T-helper 17 cell (primary cell): Measurements from ENCODE around the gene ATG2A. TPM values are rescaled to one million over a fixed set of nuclear protein-coding genes. Genes with fewer than 3 reads are reported as not detected.

Experiments
- ATAC-seq: fragments of 150-1000 bp; cut with Tn5 transposase; 2 replicates; pipeline ENCODE4 v1.10.0; 2021; ENCODE audit warnings: mild to moderate bottlenecking, moderate library complexity
- DNase-seq, 3 donors: peaks; one replicate each; pipeline versions ENCODE4 v3.0.0 to v3.0.0-alpha.2; 2020 to 2021
- H3K9me3 ChIP-seq: one replicate; pipeline ENCODE4 v1.7.0; 2013; ENCODE audit warnings: low read length, mild to moderate bottlenecking; ENCODE audit not compliant: control insufficient read depth, poor library complexity, severe bottlenecking
- H3K27ac Mint-ChIP-seq: one replicate; pipeline ENCODE4 v1.8.0; 2022; ENCODE audit warnings: mild to moderate bottlenecking, moderate library complexity, mixed read lengths
- H3K27me3 Mint-ChIP-seq: one replicate; pipeline ENCODE4 v1.8.0; 2022; ENCODE audit warnings: mixed read lengths
- H3K36me3 Mint-ChIP-seq: one replicate; pipeline ENCODE4 v1.8.0; 2022; ENCODE audit warnings: low read depth, mixed read lengths
- H3K4me1 Mint-ChIP-seq: one replicate; pipeline ENCODE4 v1.8.0; 2022; ENCODE audit warnings: mild to moderate bottlenecking, mixed read lengths
- H3K4me3 Mint-ChIP-seq: one replicate; pipeline ENCODE4 v1.8.0; 2022; ENCODE audit warnings: mild to moderate bottlenecking, moderate library complexity, mixed read lengths
- total RNA-seq, 4 donors: library from RNA in 2 of 4; stranded (reverse) in 2 of 4; gene quantifications; one replicate each; pipeline ENCODE4 v1.2.3 and lab custom pipeline; 2022 to 2026

The ATG2A gene
- total RNA-seq, 2 donors from 2014 or later = 161 to 226 TPM

DNA sequence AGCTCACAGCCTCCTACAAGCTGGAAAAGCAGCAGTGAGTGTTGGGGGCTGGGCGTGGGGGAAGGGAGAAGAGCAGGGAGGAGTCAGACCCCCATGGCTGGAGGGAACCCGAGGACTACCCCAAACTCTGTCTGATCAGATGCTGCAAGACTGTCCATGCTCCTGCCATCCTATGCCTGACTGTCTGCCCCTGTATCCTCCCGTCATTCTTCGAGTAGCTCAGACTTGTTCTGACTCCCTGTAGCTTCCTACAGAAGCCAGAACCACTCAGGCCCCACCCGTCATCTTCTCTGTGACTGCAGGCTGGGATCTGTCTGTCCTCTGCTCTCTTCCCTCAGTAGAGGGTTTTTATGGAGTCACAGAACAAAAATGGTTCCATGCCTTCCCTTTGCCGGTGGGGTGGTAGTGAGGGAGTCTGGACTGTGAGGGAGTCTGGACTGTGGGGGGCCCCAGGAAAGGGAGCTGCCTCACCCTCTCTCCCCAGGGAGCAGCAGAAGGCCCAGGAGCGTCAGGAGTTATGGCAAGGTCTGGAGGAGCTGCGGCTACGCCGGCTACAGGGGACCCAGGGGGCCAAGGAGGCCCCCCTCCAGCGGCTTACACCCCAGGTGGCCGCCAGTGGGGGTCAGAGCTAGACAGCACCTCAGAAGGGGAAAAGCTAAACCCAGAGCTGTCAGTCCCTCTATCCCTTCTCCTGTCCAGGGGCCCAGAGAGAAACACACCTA lies 16.4 kb upstream of the ATG2A start:
- Mint-ChIP-seq H3K27me3 (no peaks in the 10 kb centered on the region), H3K4me3 (no peak overlapping the region), H3K4me1 (no peaks in the 10 kb centered on the region), H3K27ac (no peak overlapping the region), H3K36me3 (no peaks in the 10 kb centered on the region)
- ATAC-seq = no peak
- no peak for DNase-seq
- H3K9me3 ChIP-seq = no peaks in the 10 kb centered on the region

DNA sequence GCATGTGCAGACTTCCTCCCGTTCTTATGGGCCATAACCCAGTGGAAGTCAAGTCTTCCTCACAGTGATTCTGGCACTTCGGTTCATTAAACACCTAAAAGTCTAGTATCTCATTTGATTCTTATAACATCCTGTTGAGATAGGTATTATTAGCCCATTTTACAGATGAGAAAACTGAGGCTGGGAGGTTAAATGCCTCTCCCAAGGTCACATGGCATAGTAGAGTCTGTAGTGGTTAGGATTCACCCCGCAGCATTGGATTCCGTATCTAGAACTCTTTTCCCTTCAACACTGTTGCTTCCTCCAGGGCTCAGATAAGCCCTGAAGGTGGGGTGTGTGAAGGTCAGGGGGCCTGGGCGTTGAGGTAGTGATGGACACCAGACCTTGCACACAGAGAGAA lies 15.3 kb upstream of the ATG2A start:
- no peaks in the 10 kb centered on the region for H3K36me3 Mint-ChIP-seq
- no peak for DNase-seq

DNA sequence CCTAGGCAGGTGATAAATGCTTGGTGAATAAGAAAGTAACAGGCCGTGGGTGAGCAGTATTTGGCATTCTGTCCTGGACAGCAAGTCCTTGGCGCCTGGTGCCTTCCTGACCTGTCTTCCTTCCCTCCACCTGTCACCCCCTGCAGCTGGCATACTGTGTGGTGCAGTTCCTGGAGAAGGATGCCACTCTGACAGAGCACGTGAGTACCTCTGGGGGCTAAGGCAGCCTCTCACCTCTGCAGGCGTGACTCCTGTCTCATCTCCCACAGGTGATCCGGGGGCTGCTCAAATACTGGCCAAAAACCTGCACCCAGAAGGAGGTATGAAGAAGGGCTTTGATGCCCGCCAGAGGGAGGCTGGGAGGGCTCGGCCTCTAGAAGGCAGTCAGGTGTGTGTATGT lies 14.3 kb upstream of the ATG2A start:
- H3K27ac Mint-ChIP-seq = no peak overlapping the region

More for the DNA sequence above, 15.3 kb upstream of the ATG2A start:
- no peaks in the 10 kb centered on the region for H3K4me1 Mint-ChIP-seq
- H3K9me3 ChIP-seq = no peaks in the 10 kb centered on the region
- H3K27me3 Mint-ChIP-seq = no peaks in the 10 kb centered on the region
- H3K27ac Mint-ChIP-seq = no peak overlapping the region
- no peak overlapping the region for H3K4me3 Mint-ChIP-seq
- no peak for ATAC-seq

GRCh38 chr11:64930340-64930739 lies 13.3 kb upstream of the ATG2A start:
- Mint-ChIP-seq H3K4me3 (no peak overlapping the region), H3K27me3 (no peaks in the 10 kb centered on the region), H3K36me3 (no peaks in the 10 kb centered on the region), H3K27ac (no peak overlapping the region), H3K4me1 (peaks cover 2% of the 10 kb centered on the region)
- DNase-seq (no peak), ATAC-seq (no peak)
- H3K9me3 ChIP-seq = no peaks in the 10 kb centered on the region

More for the DNA sequence above, 14.3 kb upstream of the ATG2A start:
- no peak for ATAC-seq
- no peak for DNase-seq
- Mint-ChIP-seq H3K36me3 (no peaks in the 10 kb centered on the region), H3K27me3 (no peaks in the 10 kb centered on the region), H3K4me1 (no peaks in the 10 kb centered on the region), H3K4me3 (no peak overlapping the region)
- no peaks in the 10 kb centered on the region for H3K9me3 ChIP-seq

- H3K27me3 Mint-ChIP-seq = no peaks in the 10 kb centered on the region
- H3K4me1 Mint-ChIP-seq = peaks cover 7% of the 10 kb centered on the region
- ATAC-seq = no peak
- no peaks in the 10 kb centered on the region for H3K9me3 ChIP-seq
- H3K4me3 Mint-ChIP-seq = no peak overlapping the region
- no peak overlapping the region for H3K27ac Mint-ChIP-seq
- H3K36me3 Mint-ChIP-seq = no peaks in the 10 kb centered on the region
- DNase-seq = no peak
Measured at GRCh38 chr11:64929625-64930024, 12.6 kb upstream of the ATG2A start.

DNA sequence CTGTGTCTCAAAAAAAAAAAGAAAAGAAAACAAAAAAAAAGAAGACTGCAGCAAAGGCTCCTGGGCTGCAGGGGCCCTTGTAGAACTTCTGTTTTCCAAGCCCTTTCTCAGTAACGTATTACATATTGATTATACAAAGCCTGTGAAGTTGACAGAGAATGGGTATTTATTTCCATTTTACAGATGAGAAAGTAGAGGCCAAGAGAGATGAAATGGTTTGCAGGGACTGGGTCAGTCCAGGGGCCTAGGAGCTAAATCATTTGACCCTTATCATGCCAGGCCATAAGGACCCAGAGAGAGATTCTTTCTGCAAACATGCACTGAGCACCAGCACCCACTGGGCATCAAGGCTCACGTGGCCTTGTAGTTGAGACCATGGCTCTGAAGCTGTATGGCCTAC lies 11.9 kb upstream of the ATG2A start:
- no peaks in the 10 kb centered on the region for H3K9me3 ChIP-seq
- Mint-ChIP-seq H3K27me3 (no peaks in the 10 kb centered on the region), H3K4me1 (peaks cover 12% of the 10 kb centered on the region), H3K27ac (no peak overlapping the region), H3K4me3 (no peak overlapping the region), H3K36me3 (no peaks in the 10 kb centered on the region)
- DNase-seq (no peak), ATAC-seq (no peak)

DNA sequence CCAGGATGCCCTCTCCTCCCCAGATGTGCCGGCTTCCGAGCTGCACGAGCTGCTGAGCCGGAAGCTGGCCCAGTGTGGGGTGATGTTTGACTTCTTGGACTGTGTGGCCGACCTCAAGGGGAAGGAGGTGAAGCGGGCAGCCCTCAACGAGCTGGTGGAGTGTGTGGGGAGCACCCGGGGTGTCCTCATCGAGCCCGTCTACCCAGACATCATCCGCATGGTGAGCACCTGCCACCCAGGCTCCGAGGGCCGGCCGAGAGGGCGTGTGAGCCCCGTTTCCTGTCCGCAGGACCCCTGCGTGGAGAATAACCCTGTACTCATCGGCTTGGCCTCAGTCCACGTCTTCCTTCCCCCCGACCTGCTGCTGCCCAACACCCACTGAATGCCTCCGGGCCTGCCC lies 9.7 kb upstream of the ATG2A start:
- Mint-ChIP-seq H3K27me3 (no peaks in the 10 kb centered on the region), H3K4me1 (peaks cover 15% of the 10 kb centered on the region), H3K4me3 (peak overlapping the region; percentile 68), H3K36me3 (no peaks in the 10 kb centered on the region), H3K27ac (peak overlapping the region; percentile 57)
- no peak for DNase-seq
- ATAC-seq = no peak
- H3K9me3 ChIP-seq = no peaks in the 10 kb centered on the region

- no peak for DNase-seq
- no peaks in the 10 kb centered on the region for H3K9me3 ChIP-seq
- H3K36me3 Mint-ChIP-seq = no peaks in the 10 kb centered on the region
- H3K4me1 Mint-ChIP-seq = peaks cover 15% of the 10 kb centered on the region
- no peak overlapping the region for H3K27ac Mint-ChIP-seq
- H3K27me3 Mint-ChIP-seq = no peaks in the 10 kb centered on the region
- ATAC-seq = no peak
- H3K4me3 Mint-ChIP-seq = peak overlapping the region; percentile 97
Measured at GRCh38 chr11:64925536-64926436, 8.8 kb upstream of the ATG2A start.

GRCh38 chr11:64924910-64925284 lies 7.9 kb upstream of the ATG2A start:
- Mint-ChIP-seq H3K27ac (peak overlapping the region; percentile 97), H3K27me3 (no peaks in the 10 kb centered on the region), H3K4me1 (peaks cover 15% of the 10 kb centered on the region), H3K4me3 (peak overlapping the region; percentile 97), H3K36me3 (no peaks in the 10 kb centered on the region)
- ATAC-seq (no peak), DNase-seq (no peak)
- no peaks in the 10 kb centered on the region for H3K9me3 ChIP-seq

DNA sequence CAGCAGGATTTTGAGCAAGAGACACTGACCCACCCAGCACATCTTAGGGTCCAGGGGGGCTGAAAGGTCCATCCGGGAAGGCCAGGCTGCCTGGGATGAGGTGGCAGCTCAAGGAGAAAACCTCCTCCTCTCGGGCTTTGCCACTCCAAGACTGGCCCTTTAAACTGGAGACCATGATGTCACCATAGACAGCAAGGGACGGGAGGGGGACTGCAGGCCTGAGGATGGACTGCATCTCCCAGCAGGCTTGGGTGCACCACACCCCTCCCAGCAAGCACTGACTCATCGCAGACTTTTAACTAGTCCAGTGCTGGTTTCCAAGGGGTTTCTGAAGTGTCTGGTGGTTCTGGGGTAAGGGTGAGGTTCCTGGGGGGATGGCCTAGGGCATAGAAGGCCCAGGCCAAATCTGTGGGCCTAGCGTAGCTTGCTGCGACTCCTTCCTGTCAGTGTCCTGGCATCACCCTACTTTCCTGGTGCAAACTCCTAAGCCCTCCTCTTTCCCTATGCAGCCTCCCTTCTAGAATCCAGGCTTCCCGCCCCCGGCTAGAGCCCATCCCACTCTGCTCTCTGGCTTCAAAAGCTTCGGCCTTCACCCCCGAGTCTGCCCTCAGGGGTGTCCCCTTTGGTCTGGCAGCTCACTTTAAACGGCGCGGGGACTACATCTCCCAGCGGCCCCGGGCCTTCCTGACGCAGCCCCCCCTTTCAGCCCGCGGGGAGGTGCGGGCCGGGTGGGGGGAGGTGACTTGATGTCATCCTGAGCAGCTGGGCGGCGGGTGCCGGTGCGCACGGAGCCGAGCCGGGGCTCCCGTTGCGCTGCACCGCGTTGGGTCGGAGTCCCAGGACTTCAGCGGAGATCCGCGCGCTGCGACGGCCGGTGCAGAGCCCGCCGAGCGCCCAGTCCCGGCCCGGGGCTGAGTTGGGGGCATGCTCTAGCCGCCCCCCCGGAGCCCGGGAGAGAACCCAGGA lies 7.2 kb upstream of the ATG2A start, which contains the start of gene PPP2R5B:
Gene PPP2R5B, plus strand, starts transcription at position 746 of the 966 bp plus-strand sequence. CDS start 1,046 bp downstream, outside the sequence.
- H3K4me1 Mint-ChIP-seq = peaks cover 15% of the 10 kb centered on the region
- peak; percentile 94 for ATAC-seq
- no peaks in the 10 kb centered on the region for H3K27me3 Mint-ChIP-seq
- DNase-seq = peak; percentile 85 to 89 (median 86)
- no peaks in the 10 kb centered on the region for H3K36me3 Mint-ChIP-seq
- H3K27ac Mint-ChIP-seq = peak within 1 kb of the TSS; percentile 97
- H3K4me3 Mint-ChIP-seq = peak within 1 kb of the TSS; percentile 97
- H3K9me3 ChIP-seq = no peaks in the 10 kb centered on the region

GRCh38 chr11:64923151-64923661 lies 6.2 kb upstream of the ATG2A start:
- H3K27ac Mint-ChIP-seq = peak overlapping the region; percentile 97
- no peak for ATAC-seq
- no peaks in the 10 kb centered on the region for H3K27me3 Mint-ChIP-seq
- no peaks in the 10 kb centered on the region for H3K9me3 ChIP-seq
- H3K4me3 Mint-ChIP-seq = no peak overlapping the region
- no peaks in the 10 kb centered on the region for H3K36me3 Mint-ChIP-seq
- no peak for DNase-seq
- peaks cover 15% of the 10 kb centered on the region for H3K4me1 Mint-ChIP-seq

DNA sequence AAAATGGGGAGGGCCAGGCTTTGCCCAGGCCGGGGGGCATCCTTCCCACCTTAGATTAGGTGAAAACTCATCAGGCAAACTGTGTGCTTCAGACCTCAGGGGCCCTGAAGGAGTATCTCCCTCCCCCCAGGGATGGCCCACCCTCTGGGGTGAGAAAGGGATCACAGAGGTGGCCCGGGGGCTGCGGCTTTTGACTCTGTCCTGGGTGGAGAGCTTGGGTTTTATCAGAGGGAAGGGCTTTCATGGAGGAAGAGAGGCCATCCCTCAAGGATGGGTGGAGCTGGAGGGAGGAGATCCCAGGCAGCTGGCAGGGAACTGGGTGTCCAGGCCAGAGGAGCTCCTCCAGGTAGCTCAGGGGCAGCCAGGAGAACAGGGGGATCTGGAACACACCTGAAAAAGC lies 4.4 kb upstream of the ATG2A start:
- peaks cover 25% of the 10 kb centered on the region for H3K4me1 Mint-ChIP-seq
- ATAC-seq = no peak
- no peak for DNase-seq
- no peaks in the 10 kb centered on the region for H3K27me3 Mint-ChIP-seq
- H3K9me3 ChIP-seq = no peaks in the 10 kb centered on the region
- H3K4me3 Mint-ChIP-seq = no peak overlapping the region
- no peaks in the 10 kb centered on the region for H3K36me3 Mint-ChIP-seq
- no peak overlapping the region for H3K27ac Mint-ChIP-seq
